Measurements from ENCODE around the gene MSANTD2.

GRCh38 chr11:124832571-124832970 is 32.4 kb upstream of the MSANTD2 start:
- TF ChIP-seq PATZ1 (CRISPR knock-in tag; IDR thresholded peaks at IDR 0.05; ENCODE audit: borderline replicate concordance) (no peak), CREB5 (CRISPR knock-in tag; IDR thresholded peaks at IDR 0.05; ENCODE audit: low read depth) (no peak)

Measured in SK-N-SH treated with all-trans-retinoic acid at 6 μM for 48 hours (cell line).